Pancreas (tissue), 10 donors: Measurements from ENCODE around the gene TRMT10B. TPM values are rescaled to one million over a fixed set of nuclear protein-coding genes. Genes with fewer than 3 reads are reported as not detected.
A peak's percentile ranks its signal among the peaks of the same experiment; 100 is the strongest.

Experiments used
- ATAC-seq, 4 donors: fragments of 200-7000 bp; cut with Tn5 transposase; one replicate each; pipeline versions ENCODE4 v1.8.0 to v1.9.1; 2020; ENCODE audit warnings: mild to moderate bottlenecking in 4 of 4, moderate library complexity in 4 of 4
- DNase-seq, 6 donors: peaks; one replicate each; pipeline ENCODE4 v3.0.0-alpha.2; 2020
- FAIRE-seq: peaks from 2 replicates; lab custom pipeline; 2012; peaks lifted over from hg19 to GRCh38; lab: Jason Lieb, UNC
- H3K27ac ChIP-seq, 4 donors: fragments of 200-600 bp; sonication (generic); 1 replicate in 3 of 4; 2 replicates in 1 of 4; pipeline versions ENCODE4 v1.5.0 to v1.8.0; 2020
- H3K27me3 ChIP-seq, 4 donors: fragments of 200-600 bp; one replicate each; pipeline ENCODE4 v1.8.0; 2021
- H3K36me3 ChIP-seq, 3 donors: fragments of 200-600 bp; sonication (generic) in 1 of 3; one replicate each; pipeline versions ENCODE4 v1.5.0 to v1.8.0; 2020 to 2021
- H3K4me1 ChIP-seq, 3 donors: fragments of 200-600 bp; one replicate each; pipeline ENCODE4 v1.8.0; 2021
- H3K4me3 ChIP-seq, 4 donors: fragments of 200-600 bp; sonication (generic) in 2 of 4; one replicate each; pipeline versions ENCODE4 v1.5.0 to v1.8.0; 2020 to 2021
- H3K9me3 ChIP-seq, 4 donors: fragments of 200-600 bp; one replicate each; pipeline ENCODE4 v1.8.0; 2021
- WGBS, 2 donors: extraction: QIAGEN DNeasy Blood & Tissue Kit; methylation state at CpG; one replicate each; pipeline ENCODE4 v1.1.7; 2013; 5-methylcytosine and 5-hydroxymethylcytosine counted together
- intact Hi-C, 3 donors: fragments of 100-400 bp; cut with DNase I; formaldehyde crosslinking; loops; one replicate each; pipeline versions ENCODE4 v1.11.1 to v1.14.2; 2022
- polyA plus RNA-seq, 2 donors: library from polyadenylated mRNA; stranded (reverse); fragments of 200-250 nt; gene quantifications; one replicate each; pipeline ENCODE4 v1.2.3, GENCODE V29; 2013
- total RNA-seq, 6 donors: library from RNA; stranded (reverse); fragmentation: NEBNext Ultra II Directional in 4 of 6; extraction: Animal tissue kit (Norgen Biotek cat#: 25700) in 4 of 6; gene quantifications; one replicate each; pipeline versions ENCODE4 v1.2.1 to v1.2.4, GENCODE V29; 2021 to 2023
- TF ChIP-seq, protein P1 (sequence below), 4 donors: fragments of 200-600 bp; sonication (generic) in 3 of 4; IDR thresholded peaks; one replicate each; pipeline versions ENCODE4 v1.5.0 to v1.8.0; 2021; ENCODE audit warnings: antibody characterized with exemption in 4 of 4
- donor health status: healthy with polysubstance abuse.
- donor health status: DM: no; HTN: no; CAD: no; lungs with moderate emphysema.
- donor health status: DM: no; HTN: no; CAD: no.
- donor health status: control.
- donor health status: control.
- donor health status: Bipolar disorder and iron deficiency.
- donor health status: DM: yes; HTN: yes; CAD: no.
- donor health status: DM: no; HTN: no; CAD: no.
- donor health status: DM: no; HTN: no; CAD: no.
- donor health status: DM: yes; HTN: yes; CAD: no.

TRMT10B gene
- total and polyA plus RNA-seq, 8 donors: 4.0 to 8.8 (median 5.6) TPM

- ATAC-seq (peak in 1 of 4 donors; percentile 53), DNase-seq (no peak), FAIRE-seq (no peak)
- H3K4me3 ChIP-seq: no peak overlapping the region
- H3K36me3 ChIP-seq: no peaks in the 10 kb centered on the region
- H3K27ac ChIP-seq: no peak overlapping the region
- no peaks in the 10 kb centered on the region for H3K27me3 ChIP-seq
- TF ChIP-seq, protein P1, sequence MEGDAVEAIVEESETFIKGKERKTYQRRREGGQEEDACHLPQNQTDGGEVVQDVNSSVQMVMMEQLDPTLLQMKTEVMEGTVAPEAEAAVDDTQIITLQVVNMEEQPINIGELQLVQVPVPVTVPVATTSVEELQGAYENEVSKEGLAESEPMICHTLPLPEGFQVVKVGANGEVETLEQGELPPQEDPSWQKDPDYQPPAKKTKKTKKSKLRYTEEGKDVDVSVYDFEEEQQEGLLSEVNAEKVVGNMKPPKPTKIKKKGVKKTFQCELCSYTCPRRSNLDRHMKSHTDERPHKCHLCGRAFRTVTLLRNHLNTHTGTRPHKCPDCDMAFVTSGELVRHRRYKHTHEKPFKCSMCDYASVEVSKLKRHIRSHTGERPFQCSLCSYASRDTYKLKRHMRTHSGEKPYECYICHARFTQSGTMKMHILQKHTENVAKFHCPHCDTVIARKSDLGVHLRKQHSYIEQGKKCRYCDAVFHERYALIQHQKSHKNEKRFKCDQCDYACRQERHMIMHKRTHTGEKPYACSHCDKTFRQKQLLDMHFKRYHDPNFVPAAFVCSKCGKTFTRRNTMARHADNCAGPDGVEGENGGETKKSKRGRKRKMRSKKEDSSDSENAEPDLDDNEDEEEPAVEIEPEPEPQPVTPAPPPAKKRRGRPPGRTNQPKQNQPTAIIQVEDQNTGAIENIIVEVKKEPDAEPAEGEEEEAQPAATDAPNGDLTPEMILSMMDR (IDR thresholded peaks at IDR 0.05): no peak
- 34 to 36% methylated on average over 4 of the region's 4 CpGs for WGBS, 2 donors
- no peaks in the 10 kb centered on the region for H3K9me3 ChIP-seq
- intact Hi-C loops: no loop called here
- no peaks in the 10 kb centered on the region for H3K4me1 ChIP-seq
These were observed 38.3 kb upstream of the TRMT10B start for GRCh38 chr9:37715260-37715659.

- ATAC-seq (peak in 1 of 4 donors; percentile 62), FAIRE-seq (no peak), DNase-seq (no peak)
- H3K27ac ChIP-seq: no peak overlapping the region
- TF ChIP-seq, protein P1 (IDR thresholded peaks at IDR 0.05): no peak
- H3K36me3 ChIP-seq: no peaks in the 10 kb centered on the region
- H3K27me3 ChIP-seq: no peaks in the 10 kb centered on the region
- intact Hi-C loops: no loop called here
- no peaks in the 10 kb centered on the region for H3K9me3 ChIP-seq
- H3K4me1 ChIP-seq: no peaks in the 10 kb centered on the region
- 80 to 83% methylated on average over 5 of the region's 5 CpGs for WGBS, 2 donors
- no peak overlapping the region for H3K4me3 ChIP-seq
These were observed 37.6 kb upstream of the TRMT10B start for GRCh38 chr9:37715991-37716505.

GRCh38 chr9:37719526-37719925 lies 34.1 kb upstream of the TRMT10B start:
- ATAC-seq (no peak), DNase-seq (no peak), FAIRE-seq (no peak)
- no peaks in the 10 kb centered on the region for H3K9me3 ChIP-seq
- H3K27me3 ChIP-seq: no peaks in the 10 kb centered on the region
- H3K4me3 ChIP-seq: no peak overlapping the region
- TF ChIP-seq, protein P1 (IDR thresholded peaks at IDR 0.05): no peak
- intact Hi-C loops: no loop called here
- WGBS, 2 donors: 80 to 96% methylated on average over 2 of the region's 2 CpGs
- H3K36me3 ChIP-seq: no peaks in the 10 kb centered on the region
- H3K27ac ChIP-seq: no peak overlapping the region
- no peaks in the 10 kb centered on the region for H3K4me1 ChIP-seq

- no peak for FAIRE-seq
These were observed 26.6 kb upstream of the TRMT10B start for GRCh38 chr9:37727013-37727412.

DNA sequence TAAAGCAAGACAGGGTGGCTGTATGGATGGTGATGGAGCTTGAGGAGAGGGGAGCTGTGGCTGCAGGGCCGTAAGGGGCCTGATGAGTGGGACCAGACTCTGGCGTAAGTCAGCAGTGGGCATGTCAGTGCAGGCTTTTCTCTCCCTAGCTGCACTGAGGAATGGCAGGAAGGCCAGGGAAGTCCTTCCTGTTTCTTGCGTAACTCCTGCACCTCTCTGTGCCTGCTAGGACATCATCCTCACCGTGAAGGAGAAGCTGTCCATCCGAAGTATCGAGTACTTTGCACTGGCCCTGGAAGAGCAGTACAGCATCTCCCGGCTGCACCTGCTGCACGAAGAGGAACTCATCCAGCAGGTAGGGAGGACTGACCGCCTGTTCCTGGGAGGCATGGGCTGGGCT lies 24.1 kb upstream of the TRMT10B start:
- no peak for ATAC-seq
- Histone ChIP-seq H3K4me3 (no peak overlapping the region), H3K4me1 (no peaks in the 10 kb centered on the region), H3K27ac (no peak overlapping the region), H3K9me3 (no peaks in the 10 kb centered on the region), H3K27me3 (no peaks in the 10 kb centered on the region), H3K36me3 (no peaks in the 10 kb centered on the region)
- 82 to 88% methylated on average over 9 of the region's 9 CpGs for WGBS, 2 donors
- intact Hi-C loops: no loop called here
- no peak for FAIRE-seq
- DNase-seq: no peak
- TF ChIP-seq, protein P1 (IDR thresholded peaks at IDR 0.05): no peak

More at GRCh38 chr9:37727013-37727412, 26.6 kb upstream of the TRMT10B start:
- WGBS, 2 donors: 92% methylated on average over 5 of the region's 5 CpGs
- intact Hi-C loops: no loop called here
- DNase-seq (no peak), ATAC-seq (no peak)
- H3K9me3 ChIP-seq: no peaks in the 10 kb centered on the region
- TF ChIP-seq, protein P1 (IDR thresholded peaks at IDR 0.05): no peak
- no peak overlapping the region for H3K4me3 ChIP-seq
- H3K27me3 ChIP-seq: no peaks in the 10 kb centered on the region
- H3K27ac ChIP-seq: no peak overlapping the region
- H3K36me3 ChIP-seq: no peaks in the 10 kb centered on the region
- no peaks in the 10 kb centered on the region for H3K4me1 ChIP-seq
